H1 (cell line): ENCODE measurements around the gene ABHD8. TPM values are rescaled to one million over a fixed set of nuclear protein-coding genes. Genes with fewer than 3 reads are reported as not detected.
A peak's percentile ranks its signal among the peaks of the same experiment; 100 is the strongest.

Experiments
- CTCF ChIA-PET: fragments of 300-600 bp; sonication (Branson Sonifier 250); formaldehyde crosslinking; loops from one replicate; lab custom pipeline; 2021; ENCODE audit not compliant: partially characterized antibody; lab: Charles Lee
- POLR2A ChIA-PET: fragments of 300-600 bp; sonication (Branson Sonifier 250); formaldehyde crosslinking; loops from one replicate; lab custom pipeline; 2021; ENCODE audit warnings: inconsistent platforms; ENCODE audit not compliant: partially characterized antibody; lab: Charles Lee
- DNase-seq, 2 experiments: peaks; one replicate each; pipeline versions ENCODE4 v3.0.0 to v3.0.0-alpha.2; 2010 to 2022; ENCODE audit warnings: low spot score in 2 of 2, low read depth in 1 of 2, mixed read lengths in 1 of 2
- FAIRE-seq: peaks from 2 replicates; lab custom pipeline; 2011; peaks lifted over from hg19 to GRCh38; lab: Jason Lieb, UNC
- H2AFZ ChIP-seq: 2 replicates; pipeline ENCODE4 v1.8.1; 2012; ENCODE audit warnings: low read length, inconsistent platforms
- H2AK5ac ChIP-seq: 2 replicates; pipeline ENCODE4 v1.6.1; 2013; ENCODE audit warnings: low read depth, low read length
- H2BK120ac ChIP-seq: replicated peaks from 2 replicates; pipeline ENCODE3; 2013; ENCODE audit warnings: low read depth, low read length, inconsistent platforms
- H2BK12ac ChIP-seq: 2 replicates; pipeline ENCODE4 v1.6.1; 2013; ENCODE audit warnings: low read depth, low read length
- H2BK15ac ChIP-seq: 2 replicates; pipeline ENCODE4 v1.6.1; 2013; ENCODE audit warnings: low read length
- H2BK20ac ChIP-seq: 2 replicates; pipeline ENCODE4 v1.6.1; 2013; ENCODE audit warnings: low read length
- H2BK5ac ChIP-seq: 2 replicates; pipeline ENCODE4 v1.6.1; 2013; ENCODE audit warnings: low read depth, low read length
- H3K14ac ChIP-seq: 2 replicates; pipeline ENCODE4 v1.6.1; 2013; ENCODE audit warnings: inconsistent platforms; ENCODE audit not compliant: insufficient read length
- H3K18ac ChIP-seq: 2 replicates; pipeline ENCODE4 v1.6.1; 2013; ENCODE audit warnings: low read length; ENCODE audit errors: extremely low read depth
- H3K23ac ChIP-seq: 2 replicates; pipeline ENCODE4 v1.6.1; 2013; ENCODE audit warnings: inconsistent platforms; ENCODE audit not compliant: insufficient read length
- H3K23me2 ChIP-seq: 2 replicates; pipeline ENCODE4 v1.6.1; 2013; ENCODE audit warnings: low read depth, low read length
- H3K27ac ChIP-seq: 2 replicates; pipeline ENCODE4 v1.6.1; 2011; ENCODE audit warnings: low read depth, low read length, inconsistent platforms
- H3K27me3 ChIP-seq, 4 experiments: replicated peaks in 1 of 4; 1 replicate in 1 of 4; 2 replicates in 3 of 4; pipeline versions ENCODE4 v1.6.1 to v1.8.1; 2011 to 2013; ENCODE audit warnings: low read length in 3 of 4, mild to moderate bottlenecking in 3 of 4, inconsistent platforms in 2 of 4, mixed read lengths in 2 of 4, moderate library complexity in 1 of 4; ENCODE audit not compliant: control insufficient read depth in 3 of 4, insufficient read depth in 3 of 4; ENCODE audit errors: extremely low read depth in 1 of 4
- H3K36me3 ChIP-seq, 4 experiments: 2 replicates each; pipeline versions ENCODE4 v1.6.1 to v1.8.1; 2011 to 2013; ENCODE audit warnings: mild to moderate bottlenecking in 4 of 4, low read length in 3 of 4, moderate library complexity in 2 of 4, control low read depth in 1 of 4, inconsistent platforms in 1 of 4; ENCODE audit not compliant: insufficient read depth in 4 of 4, control insufficient read depth in 2 of 4
- H3K4ac ChIP-seq: replicated peaks from 2 replicates; pipeline ENCODE3; 2013; ENCODE audit warnings: low read length, low read depth, mixed read lengths, inconsistent platforms; ENCODE audit not compliant: insufficient read length
- H3K4me1 ChIP-seq, 4 experiments: replicated peaks in 1 of 4; 1 replicate in 1 of 4; 2 replicates in 3 of 4; pipeline versions ENCODE4 v1.6.1 to v1.8.1; 2011 to 2013; ENCODE audit warnings: low read length in 3 of 4, inconsistent platforms in 2 of 4, mixed read lengths in 1 of 4; ENCODE audit not compliant: insufficient read depth in 4 of 4, control insufficient read depth in 3 of 4
- H3K4me2 ChIP-seq, 2 experiments: 2 replicates each; pipeline versions ENCODE4 v1.6.1 to v1.8.1; 2011 to 2013; ENCODE audit warnings: low read depth in 2 of 2, low read length in 2 of 2, control low read depth in 1 of 2, inconsistent platforms in 1 of 2, mild to moderate bottlenecking in 1 of 2; ENCODE audit not compliant: insufficient read depth in 1 of 2
- H3K4me3 ChIP-seq, 4 experiments: fragments of 200-600, 300-600 bp in 1 of 4; sonication (generic), shearing (Covaris generic), sonication (Bioruptor Twin) in 1 of 4; 2 replicates each; pipeline versions ENCODE4 v1.5.1 to v1.8.1; 2011 to 2016; ENCODE audit warnings: low read length in 4 of 4, low read depth in 3 of 4, control low read depth in 2 of 4, inconsistent platforms in 2 of 4, mild to moderate bottlenecking in 2 of 4, mixed read lengths in 1 of 4, moderate library complexity in 1 of 4; ENCODE audit not compliant: insufficient read depth in 2 of 4; ENCODE audit errors: extremely low read depth in 1 of 4
- H3K56ac ChIP-seq: replicated peaks from 2 replicates; pipeline ENCODE3; 2013; ENCODE audit warnings: low read depth, mild to moderate bottlenecking, mixed read lengths, low read length, inconsistent platforms; ENCODE audit not compliant: insufficient read length
- H3K79me1 ChIP-seq: 2 replicates; pipeline ENCODE4 v1.6.1; 2013; ENCODE audit warnings: low read depth, low read length, control low read depth
- H3K79me2 ChIP-seq, 2 experiments: 2 replicates each; pipeline versions ENCODE4 v1.6.1 to v1.8.1; 2012 to 2013; ENCODE audit warnings: low read length in 2 of 2, mild to moderate bottlenecking in 2 of 2, inconsistent platforms in 1 of 2; ENCODE audit not compliant: insufficient read depth in 2 of 2, control insufficient read depth in 1 of 2
- H3K9ac ChIP-seq, 4 experiments: replicated peaks in 1 of 4; 1 replicate in 1 of 4; 2 replicates in 3 of 4; pipeline versions ENCODE4 v1.6.1 to v1.8.1; 2011 to 2013; ENCODE audit warnings: low read depth in 3 of 4, low read length in 3 of 4, control low read depth in 2 of 4, mild to moderate bottlenecking in 2 of 4, moderate library complexity in 2 of 4, inconsistent platforms in 1 of 4; ENCODE audit errors: extremely low read depth in 1 of 4
- H3K9me3 ChIP-seq, 2 experiments: 2 replicates each; pipeline versions ENCODE4 v1.6.1 to v1.8.1; 2012 to 2013; ENCODE audit warnings: mild to moderate bottlenecking in 2 of 2, moderate library complexity in 2 of 2, control low read depth in 1 of 2, inconsistent platforms in 1 of 2, low read depth in 1 of 2, low read length in 1 of 2, mixed read lengths in 1 of 2; ENCODE audit not compliant: insufficient read depth in 2 of 2
- H4K20me1 ChIP-seq, 2 experiments: replicated peaks in 1 of 2; 2 replicates each; pipeline versions ENCODE3 to v1.8.1; 2011 to 2013; ENCODE audit warnings: inconsistent platforms in 2 of 2, low read length in 2 of 2, mild to moderate bottlenecking in 1 of 2; ENCODE audit not compliant: insufficient read depth in 2 of 2, control insufficient read depth in 1 of 2
- H4K5ac ChIP-seq: 2 replicates; pipeline ENCODE4 v1.6.1; 2013; ENCODE audit warnings: low read length, low read depth, mixed read lengths, inconsistent platforms; ENCODE audit not compliant: insufficient read length
- H4K8ac ChIP-seq: 2 replicates; pipeline ENCODE4 v1.8.0; 2013; ENCODE audit warnings: mild to moderate bottlenecking, moderate library complexity, low read length, inconsistent platforms; ENCODE audit not compliant: insufficient read depth; ENCODE audit errors: extremely low read depth
- H4K91ac ChIP-seq: replicated peaks from 2 replicates; pipeline ENCODE3; 2013; ENCODE audit warnings: low read length, mixed read lengths, inconsistent platforms; ENCODE audit not compliant: insufficient read length
- GABPA ChIP-seq: IDR thresholded peaks from 2 replicates; pipeline ENCODE4 v1.6.1; 2011; ENCODE audit warnings: mild to moderate bottlenecking, low read length, moderate library complexity, borderline replicate concordance; ENCODE audit not compliant: insufficient read depth
- HDAC6 ChIP-seq: IDR thresholded peaks from one replicate; pipeline ENCODE4 v1.7.1; 2012; ENCODE audit warnings: low read depth, mild to moderate bottlenecking, inconsistent platforms, low read length, moderate library complexity
- KDM1A ChIP-seq: fragments of 200-600, 300-600 bp; sonication (generic); IDR thresholded peaks from 2 replicates; pipeline ENCODE4 v1.7.1; 2016; ENCODE audit warnings: mild to moderate bottlenecking, low read length, borderline replicate concordance
- MAFK ChIP-seq: IDR thresholded peaks from 2 replicates; pipeline ENCODE4 v1.6.1; 2012; ENCODE audit warnings: low read depth, mild to moderate bottlenecking, improper control_type of control experiment, low read length
- NRF1 ChIP-seq: IDR thresholded peaks from 2 replicates; pipeline ENCODE4 v1.6.1; 2011; ENCODE audit warnings: mild to moderate bottlenecking, low read depth, low read length, improper control_type of control experiment
- WGBS, 2 experiments: shearing (Covaris generic) in 1 of 2; methylation state at CpG; one replicate each; pipeline versions ENCODE4 v1.1.6 to v1.1.7; 2013 to 2015; ENCODE audit warnings: low lambda C conversion rate in 2 of 2, mixed read lengths in 2 of 2, inconsistent platforms in 1 of 2, low coverage in 1 of 2, missing lambda C conversion rate in 1 of 2; ENCODE audit not compliant: insufficient replicate concordance in 2 of 2, insufficient coverage in 1 of 2, insufficient read length in 1 of 2; ENCODE audit errors: extremely low coverage in 1 of 2, missing lambda C conversion rate in 1 of 2; 5-methylcytosine and 5-hydroxymethylcytosine counted together
- polyA plus RNA-seq, 7 experiments: library from polyadenylated mRNA; depleted of rRNA in 3 of 7; stranded (reverse) in 5 of 7; unstranded in 2 of 7; fragments of >200 nt in 5 of 7; fragments of 200-250 nt in 2 of 7; gene quantifications; 1 replicate in 5 of 7; 2 replicates in 1 of 7; 4 replicates in 1 of 7; pipeline versions ENCODE4 v1.2.1 to v1.2.3, GENCODE V29; 2011 to 2013; ENCODE audit warnings: missing spikeins in 2 of 7, mixed read lengths in 2 of 7
- total RNA-seq: library from RNA; stranded (reverse); fragmentation: NEBNext Ultra II Directional; extraction: Animal tissue kit (Norgen Biotek cat#: 25700); gene quantifications from 2 replicates; pipeline ENCODE4 v1.2.1, GENCODE V29; 2021

Gene ABHD8
- total and polyA plus RNA-seq, 2 of the 8 experiments (the other 6 are each of a cell fraction or from before 2014, with no cell fraction given), result 11.3 to 18.7 TPM

DNA sequence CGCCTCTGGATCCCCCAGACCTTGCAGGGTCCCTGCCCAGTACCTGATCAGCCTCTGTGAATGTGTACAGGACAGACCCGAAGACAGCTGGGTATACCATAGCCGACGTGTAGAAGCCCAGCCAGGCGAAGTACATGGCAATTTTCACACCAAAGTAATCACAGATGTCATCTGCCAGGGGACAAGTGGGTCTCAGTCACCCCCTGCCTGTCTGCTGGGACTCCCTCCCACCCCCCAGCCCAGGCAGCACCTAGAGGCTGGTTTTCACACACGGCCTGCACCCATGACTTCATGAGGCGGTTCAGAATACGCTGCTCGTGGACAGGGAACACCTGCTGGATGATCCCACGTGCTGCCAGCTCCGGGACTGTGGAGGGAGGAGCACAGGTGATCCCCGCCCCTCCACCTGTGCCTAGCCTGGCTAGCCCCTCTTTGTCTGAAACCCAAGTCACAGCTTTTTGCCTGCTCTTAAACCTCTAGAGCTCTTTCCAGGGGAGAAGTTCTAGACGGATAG, 27.9 kb upstream of the ABHD8 start:
- Histone ChIP-seq H3K14ac (no peak overlapping the region), H4K91ac (no peak overlapping the region), H4K5ac (no peak overlapping the region), H2BK12ac (no peak overlapping the region), H3K79me2 (no peaks in the 10 kb centered on the region), H2BK20ac (no peak overlapping the region), H3K4ac (no peak overlapping the region), H2AFZ (no peak overlapping the region), H3K4me3 (no peak overlapping the region), H2BK15ac (no peak overlapping the region), H2BK120ac (no peak overlapping the region), H3K9me3 (no peaks in the 10 kb centered on the region), H4K8ac (0 out of 2 replicates have a peak overlapping the region, but pooled peaks have one; percentile 46), H2BK5ac (no peak overlapping the region), H3K23me2 (peaks cover 15% of the 10 kb centered on the region), H3K56ac (no peak overlapping the region), H3K4me1 (peaks cover 0 to 34% (median 24%) of the 10 kb centered on the region in 4 experiments; a peak in 6 of 7 replicates), H3K36me3 (peaks cover 0 to 3% (median 0%) of the 10 kb centered on the region in 4 experiments; a peak in 1 of 8 replicates), H3K4me2 (no peak overlapping the region), H3K27me3 (no peaks in the 10 kb centered on the region; a peak in 1 of 7 replicates), H3K23ac (no peak overlapping the region), H3K79me1 (0 out of 2 replicates have a peak, but pooled peaks cover 2% of the 10 kb centered on the region), H4K20me1 (peaks cover 0 to 14% of the 10 kb centered on the region in 2 experiments), H3K18ac (no peak overlapping the region), H2AK5ac (no peak overlapping the region), H3K9ac (no peak overlapping the region), H3K27ac (no peak overlapping the region)
- ChIA-PET CTCF (interaction anchor here (1.2 to 2.3 kb wide), 3 partner anchors 9 to 49 kb away, joined by 3 to 6 read pairs (median 5); partner anchors contain the start of gene MRPL34), POLR2A (interaction anchor here (2.1 to 17.1 kb wide), 2 partner anchors 10 to 20 kb away, joined by 4 to 329 read pairs; partner anchors contain the start of genes ABHD8, DDA1 and MRPL34)
- FAIRE-seq, result no peak
- WGBS, 2 experiments, result 83% methylated on average over 13 of the region's 13 CpGs; no CpG with 5 or more reads in 1 of the 2 experiments
- no peak for DNase-seq
- TF ChIP-seq GABPA (no peak), HDAC6 (no peak), NRF1 (no peak), MAFK (no peak), KDM1A (no peak)
